HepG2 (cell line): ENCODE data around the gene LIPA. TPM values are rescaled to one million over a fixed set of nuclear protein-coding genes. Genes with fewer than 3 reads are reported as not detected.

Source experiments
- ATAC-seq: fragments of 200-7000 bp; cut with Tn5 transposase; 3 replicates; pipeline ENCODE4 v1.9.1; 2020; ENCODE audit warnings: mild to moderate bottlenecking, moderate library complexity
- BruUV-seq: library from RNA; stranded (reverse); fragments of 400-500 nt; replicated peaks from 2 replicates; lab custom pipeline; 2021; lab: Mats Ljungman, UMichigan
- CTCF ChIA-PET: fragments of 300-600 bp; formaldehyde crosslinking; extraction: SDS; loops from one replicate; lab custom pipeline; 2021; ENCODE audit warnings: low total read pairs, inconsistent platforms, low intra/inter-chr PET ratio; lab: Yijun Ruan, JAX
- POLR2A ChIA-PET: fragments of 350-600 bp; sonication (Branson Sonifier 250); formaldehyde crosslinking; loops from one replicate; lab custom pipeline; 2020; ENCODE audit warnings: antibody characterized with exemption, inconsistent platforms; lab: Yijun Ruan, JAX
- DNase-seq: peaks from one replicate; pipeline ENCODE4 v3.0.0-alpha.2; 2015; ENCODE audit warnings: low spot score
- FAIRE-seq: peaks from 3 replicates; lab custom pipeline; 2011; peaks lifted over from hg19 to GRCh38; lab: Jason Lieb, UNC
- H2AFZ ChIP-seq: one replicate; pipeline ENCODE4 v1.6.1; 2011; ENCODE audit warnings: low read length, inconsistent platforms
- H3K27ac ChIP-seq: fragments of 300-600 bp; 3 replicates; pipeline ENCODE4 v1.8.0; 2011; ENCODE audit warnings: mixed run types, mild to moderate bottlenecking, mixed read lengths, low read length, inconsistent platforms; ENCODE audit not compliant: insufficient read depth; ENCODE audit errors: extremely low read length
- H3K27me3 ChIP-seq, 2 experiments: fragments of 200-600 bp in 1 of 2; 2 replicates in 1 of 2; 3 replicates in 1 of 2; pipeline versions ENCODE4 v1.6.0 to v1.8.0; 2011; ENCODE audit warnings: low read length in 2 of 2, mild to moderate bottlenecking in 2 of 2, moderate library complexity in 2 of 2, inconsistent platforms in 1 of 2; ENCODE audit not compliant: insufficient read depth in 2 of 2, control insufficient read depth in 1 of 2
- H3K36me3 ChIP-seq, 2 experiments: fragments of 200-600 bp in 1 of 2; replicated peaks in 1 of 2; 2 replicates in 1 of 2; 3 replicates in 1 of 2; pipeline versions ENCODE4 v1.5.1 to v1.8.0; 2011; ENCODE audit warnings: low read length in 2 of 2, inconsistent platforms in 1 of 2; ENCODE audit not compliant: insufficient read depth in 2 of 2, control insufficient read depth in 1 of 2
- H3K4me1 ChIP-seq: 2 replicates; pipeline ENCODE4 v1.5.1; 2012; ENCODE audit warnings: low read length, inconsistent platforms; ENCODE audit not compliant: insufficient read depth
- H3K4me2 ChIP-seq: 2 replicates; pipeline ENCODE4 v1.6.0; 2011; ENCODE audit warnings: low read depth, low read length, inconsistent platforms
- H3K4me3 ChIP-seq, 3 experiments: fragments of 200-600 bp in 1 of 3; sonication (generic), shearing (Covaris generic) in 1 of 3; replicated peaks in 1 of 3; 2 replicates each; pipeline ENCODE4 v1.5.1; 2011 to 2016; ENCODE audit warnings: low read length in 3 of 3, inconsistent platforms in 2 of 3, low read depth in 2 of 3, mild to moderate bottlenecking in 2 of 3, control low read depth in 1 of 3, mixed read lengths in 1 of 3; ENCODE audit not compliant: insufficient read depth in 1 of 3
- H3K79me2 ChIP-seq: one replicate; pipeline ENCODE4 v1.6.1; 2011; ENCODE audit warnings: low read length, inconsistent platforms; ENCODE audit not compliant: insufficient read depth
- H3K9ac ChIP-seq: 2 replicates; pipeline ENCODE4 v1.6.0; 2011; ENCODE audit warnings: mild to moderate bottlenecking, low read depth, low read length, inconsistent platforms; ENCODE audit not compliant: insufficient read depth
- H3K9me3 ChIP-seq: 2 replicates; pipeline ENCODE4 v1.5.1; 2012; ENCODE audit warnings: mild to moderate bottlenecking, low read length
- H4K20me1 ChIP-seq: 2 replicates; pipeline ENCODE4 v1.6.0; 2011; ENCODE audit warnings: inconsistent platforms, mild to moderate bottlenecking, low read length, moderate library complexity; ENCODE audit not compliant: insufficient read depth
- MNT ChIP-seq: fragments of 450-650 bp; IDR thresholded peaks from 2 replicates; pipeline ENCODE4 v1.6.1; 2016
- NFE2L1 ChIP-seq: sonication (generic); formaldehyde crosslinking; IDR thresholded peaks from 2 replicates; pipeline ENCODE4 v1.4.0; 2020; ENCODE audit warnings: missing genetic modification reagents, mild to moderate bottlenecking, borderline replicate concordance
- PRPF4 ChIP-seq: fragments of 200-400 bp; formaldehyde crosslinking; IDR thresholded peaks from 2 replicates; pipeline ENCODE4 v1.6.1; 2016; ENCODE audit warnings: low read length, low read depth; ENCODE audit not compliant: poor library complexity, severe bottlenecking
- WGBS: methylation state at CpG from one replicate; pipeline ENCODE4 v1.1.6; 2017; ENCODE audit warnings: low lambda C conversion rate; 5-methylcytosine and 5-hydroxymethylcytosine counted together
- in situ Hi-C: cut with HindIII; loops from 2 replicates; pipeline ENCODE4 v1.10.0; 2017; ENCODE audit warnings: low pct_unique_long_range_greater_than_20kb; ENCODE audit not compliant: extremely low pct_ligation_motif_present
- intact Hi-C: fragments of 100-400 bp; cut with micrococcal nuclease; formaldehyde crosslinking; loops from one replicate; pipeline ENCODE4 v1.10.0; 2022; ENCODE audit not compliant: unreplicated experiment
- polyA plus RNA-seq, 8 experiments: library from polyadenylated mRNA; depleted of rRNA in 3 of 8; stranded (reverse) in 7 of 8; unstranded in 1 of 8; fragments of >200 nt; fragmentation: Illumina TruSeq in 4 of 8; extraction: Trizol in 4 of 8; gene quantifications; 2 replicates each; pipeline versions ENCODE4 v1.2.1 to v1.2.3, GENCODE V29; 2011 to 2016; ENCODE audit warnings: low read depth in 4 of 8, missing spikeins in 1 of 8, mixed read lengths in 1 of 8; ENCODE audit not compliant: insufficient read depth in 1 of 8
- total RNA-seq, 5 experiments: library from RNA; depleted of rRNA; stranded (reverse); fragments of >200 nt; fragmentation: Illumina TruSeq; extraction: Trizol; gene quantifications; 2 replicates each; pipeline ENCODE4 v1.2.3, GENCODE V29; 2016; ENCODE audit warnings: low read depth in 1 of 5
- TF ChIP-seq, protein P1 (sequence below): sonication (generic); formaldehyde crosslinking; IDR thresholded peaks from 2 replicates; pipeline ENCODE4 v1.9.0; 2022; ENCODE audit warnings: missing genetic modification reagents, mild to moderate bottlenecking, borderline replicate concordance

Gene LIPA
- total and polyA plus RNA-seq, 2 of the 13 experiments (the other 11 are each of a cell fraction or from before 2014, with no cell fraction given), result 57.1 to 79.5 TPM

DNA sequence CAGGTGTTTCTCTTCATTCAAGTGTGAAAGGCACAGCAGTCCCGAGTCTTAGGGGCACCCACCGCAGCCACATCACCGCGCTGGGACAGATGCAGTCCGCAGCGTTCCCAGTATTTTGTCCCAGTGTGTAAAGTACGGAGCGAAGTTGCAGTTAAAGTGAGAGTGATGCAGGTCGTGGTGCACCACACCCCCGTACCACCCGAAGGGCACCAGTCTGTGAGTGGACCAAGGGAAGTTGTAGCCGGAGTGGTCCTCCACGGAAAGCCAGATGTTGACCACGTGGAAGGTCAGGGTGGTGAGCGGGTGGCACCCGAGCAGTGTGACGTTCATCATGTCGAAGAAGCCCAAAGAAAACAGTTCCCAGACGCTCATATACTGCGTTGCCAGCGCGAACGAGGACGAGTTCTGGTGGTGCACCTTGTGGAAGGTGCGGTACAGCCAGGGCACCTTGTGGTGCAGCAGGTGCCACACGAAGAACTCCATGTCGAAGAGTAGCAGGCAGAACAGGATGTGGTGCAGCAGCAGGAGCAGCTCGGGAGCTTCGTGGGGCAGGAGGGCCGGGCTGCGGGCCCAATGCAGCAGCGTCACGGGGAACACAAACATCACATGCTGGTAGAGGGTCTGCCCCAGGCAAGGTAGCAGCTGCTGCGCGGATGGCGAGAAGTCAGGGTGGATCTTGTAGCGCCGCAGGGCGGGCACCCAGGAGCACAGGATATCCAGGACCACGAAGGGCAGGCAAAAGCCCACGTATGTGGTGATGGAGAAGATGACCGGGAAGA, 45.0 kb downstream of the LIPA start:
- DNase-seq, result no peak
- in situ Hi-C loops, result loop anchor here (5.0 to 25.0 kb wide), 3 partner anchors 174 to 369 kb away; no protein-coding TSS in a partner anchor
- WGBS, result 33% methylated on average over 17 of the region's 42 CpGs
- ATAC-seq, result peak; percentile 38
- H2AFZ ChIP-seq, result no peak overlapping the region
- H3K9me3 ChIP-seq, result no peaks in the 10 kb centered on the region
- no peak overlapping the region for H3K9ac ChIP-seq
- POLR2A ChIA-PET, result no interaction called here
- CTCF ChIA-PET, result no interaction called here
- no TSS peak for BruUV-seq
- TF ChIP-seq, protein P1, sequence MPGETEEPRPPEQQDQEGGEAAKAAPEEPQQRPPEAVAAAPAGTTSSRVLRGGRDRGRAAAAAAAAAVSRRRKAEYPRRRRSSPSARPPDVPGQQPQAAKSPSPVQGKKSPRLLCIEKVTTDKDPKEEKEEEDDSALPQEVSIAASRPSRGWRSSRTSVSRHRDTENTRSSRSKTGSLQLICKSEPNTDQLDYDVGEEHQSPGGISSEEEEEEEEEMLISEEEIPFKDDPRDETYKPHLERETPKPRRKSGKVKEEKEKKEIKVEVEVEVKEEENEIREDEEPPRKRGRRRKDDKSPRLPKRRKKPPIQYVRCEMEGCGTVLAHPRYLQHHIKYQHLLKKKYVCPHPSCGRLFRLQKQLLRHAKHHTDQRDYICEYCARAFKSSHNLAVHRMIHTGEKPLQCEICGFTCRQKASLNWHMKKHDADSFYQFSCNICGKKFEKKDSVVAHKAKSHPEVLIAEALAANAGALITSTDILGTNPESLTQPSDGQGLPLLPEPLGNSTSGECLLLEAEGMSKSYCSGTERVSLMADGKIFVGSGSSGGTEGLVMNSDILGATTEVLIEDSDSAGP, result 0 out of 2 replicates have a peak, but pooled peaks have one; percentile 33
- TF ChIP-seq NFE2L1 (0 out of 2 replicates have a peak, but pooled peaks have one; percentile 28), PRPF4 (no peak), MNT (0 out of 2 replicates have a peak, but pooled peaks have one; percentile 27)
- no peaks in the 10 kb centered on the region for H3K36me3 ChIP-seq
- no peaks in the 10 kb centered on the region for H4K20me1 ChIP-seq
- H3K4me1 ChIP-seq, result peaks cover 22% of the 10 kb centered on the region
- peaks cover 17 to 56% of the 10 kb centered on the region in 2 experiments for H3K27me3 ChIP-seq
- no peaks in the 10 kb centered on the region for H3K79me2 ChIP-seq
- FAIRE-seq, result no peak
- no peak overlapping the region for H3K27ac ChIP-seq
- H3K4me2 ChIP-seq, result peak overlapping the region; percentile 71; the same call in 1 of the 2 replicates
- intact Hi-C loops, result no loop called here
- H3K4me3 ChIP-seq, result peak overlapping the region in 1 of 3 experiments; percentile 62; a peak in 1 of 6 replicates
